HCT116 (cell line): ENCODE measurements around the gene DNM1.

Experiments
- EGR1 ChIP-seq: IDR thresholded peaks from 2 replicates; pipeline ENCODE4 v1.6.1; 2012; ENCODE audit warnings: low read depth
- SIN3A ChIP-seq: IDR thresholded peaks from 2 replicates; pipeline ENCODE4 v1.6.1; 2012; ENCODE audit warnings: low read depth
- YY1 ChIP-seq: IDR thresholded peaks from 2 replicates; pipeline ENCODE4 v1.6.1; 2011; ENCODE audit warnings: low read length, low read depth, moderate library complexity, mild to moderate bottlenecking; ENCODE audit not compliant: insufficient replicate concordance; ENCODE audit errors: extremely low read depth
- TF ChIP-seq, protein P1 (sequence below), 3 experiments: fragments of 200-600 bp in 1 of 3; sonication (generic) in 1 of 3; IDR thresholded peaks in 2 of 3; conservative IDR thresholded peaks in 1 of 3; 2 replicates each; pipeline ENCODE4 v1.5.1; 2012 to 2017; ENCODE audit warnings: low read depth in 2 of 3, low read length in 2 of 3, antibody characterized with exemption in 1 of 3, borderline replicate concordance in 1 of 3, control low read depth in 1 of 3, mild to moderate bottlenecking in 1 of 3, mixed read lengths in 1 of 3, mixed run types in 1 of 3, moderate library complexity in 1 of 3; ENCODE audit not compliant: insufficient read depth in 1 of 3

DNA sequence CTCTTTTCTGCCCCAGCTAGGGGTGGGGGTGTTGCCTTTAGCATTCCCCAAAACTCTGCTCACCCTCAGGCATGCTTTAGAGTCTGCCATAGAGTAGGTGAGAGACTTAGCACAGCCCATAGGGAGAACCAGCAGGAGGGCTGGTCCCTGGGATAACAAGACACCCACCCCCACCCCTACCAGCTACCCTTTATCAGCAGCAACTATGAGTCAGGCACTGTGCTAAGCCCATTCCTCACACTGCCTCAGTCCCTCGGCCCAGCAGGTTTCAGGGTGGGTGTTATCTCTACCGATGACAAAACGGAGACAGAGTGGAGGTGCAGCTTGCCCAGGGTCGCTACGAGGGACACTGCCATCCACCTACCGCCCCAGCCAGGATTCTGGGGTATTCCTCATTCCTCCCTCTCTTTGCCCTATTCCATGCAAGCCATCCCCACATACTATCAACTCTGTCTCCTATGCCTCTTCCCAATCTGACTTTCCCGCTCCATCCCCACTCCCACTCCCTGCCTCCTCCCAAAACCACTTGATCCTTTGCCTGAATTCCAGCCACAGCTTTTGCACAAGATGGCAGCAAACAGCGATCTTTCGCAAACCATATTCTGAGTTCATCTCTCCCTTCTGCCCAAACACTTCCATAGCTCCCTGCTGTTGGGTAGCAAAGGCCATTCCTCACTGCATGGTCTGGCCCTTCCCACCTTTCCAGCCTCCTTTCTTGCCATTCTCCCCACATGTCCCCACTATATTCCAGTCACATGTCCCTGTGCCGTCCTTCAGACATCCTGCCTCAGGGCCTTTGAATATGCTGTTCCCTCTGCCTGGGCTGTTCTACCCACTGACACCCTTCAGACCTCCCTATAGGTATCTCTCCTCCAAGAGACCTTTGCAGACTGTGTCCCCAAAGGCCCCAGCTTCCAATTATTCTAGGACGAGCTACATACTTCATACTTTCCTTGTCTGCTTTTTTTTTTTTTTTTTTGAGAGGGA is 16.9 kb upstream of the DNM1 start:
- TF ChIP-seq, protein P1, sequence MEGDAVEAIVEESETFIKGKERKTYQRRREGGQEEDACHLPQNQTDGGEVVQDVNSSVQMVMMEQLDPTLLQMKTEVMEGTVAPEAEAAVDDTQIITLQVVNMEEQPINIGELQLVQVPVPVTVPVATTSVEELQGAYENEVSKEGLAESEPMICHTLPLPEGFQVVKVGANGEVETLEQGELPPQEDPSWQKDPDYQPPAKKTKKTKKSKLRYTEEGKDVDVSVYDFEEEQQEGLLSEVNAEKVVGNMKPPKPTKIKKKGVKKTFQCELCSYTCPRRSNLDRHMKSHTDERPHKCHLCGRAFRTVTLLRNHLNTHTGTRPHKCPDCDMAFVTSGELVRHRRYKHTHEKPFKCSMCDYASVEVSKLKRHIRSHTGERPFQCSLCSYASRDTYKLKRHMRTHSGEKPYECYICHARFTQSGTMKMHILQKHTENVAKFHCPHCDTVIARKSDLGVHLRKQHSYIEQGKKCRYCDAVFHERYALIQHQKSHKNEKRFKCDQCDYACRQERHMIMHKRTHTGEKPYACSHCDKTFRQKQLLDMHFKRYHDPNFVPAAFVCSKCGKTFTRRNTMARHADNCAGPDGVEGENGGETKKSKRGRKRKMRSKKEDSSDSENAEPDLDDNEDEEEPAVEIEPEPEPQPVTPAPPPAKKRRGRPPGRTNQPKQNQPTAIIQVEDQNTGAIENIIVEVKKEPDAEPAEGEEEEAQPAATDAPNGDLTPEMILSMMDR (IDR thresholded peaks at IDR 0.05 in 2 of 3, conservative IDR thresholded peaks at IDR 0.05 in 1 of 3; ENCODE audit: borderline replicate concordance in 1 of 3, insufficient read depth in 1 of 3, low read depth in 2 of 3, low read length in 2 of 3) = no peak
- TF ChIP-seq YY1 (no peak), EGR1 (no peak), SIN3A (no peak)
